IMR-90 (cell line): ENCODE data around the gene TRAK2.

ENCODE experiments used
- MAZ ChIP-seq: IDR thresholded peaks from 2 replicates; pipeline ENCODE4 v1.6.1; 2012; ENCODE audit warnings: low read depth, mild to moderate bottlenecking, low read length, improper control_type of control experiment, moderate library complexity, borderline replicate concordance
- POLR2A ChIP-seq: IDR thresholded peaks from 2 replicates; pipeline ENCODE4 v1.6.1; 2012; ENCODE audit warnings: mild to moderate bottlenecking, low read depth, low read length
- RFX5 ChIP-seq: IDR thresholded peaks from 2 replicates; pipeline ENCODE4 v1.8.0; 2012; ENCODE audit warnings: low read depth, mild to moderate bottlenecking, low read length, moderate library complexity
- SMC3 ChIP-seq: fragments of 150-350 bp; IDR thresholded peaks from 2 replicates; pipeline ENCODE4 v1.6.1; 2016; ENCODE audit warnings: low read depth, mild to moderate bottlenecking, antibody characterized with exemption, low read length, moderate library complexity
- TF ChIP-seq, protein P1 (sequence below): conservative IDR thresholded peaks from 2 replicates; pipeline ENCODE4 v1.5.1; 2012; ENCODE audit warnings: mild to moderate bottlenecking, low read depth, low read length, improper control_type of control experiment

DNA sequence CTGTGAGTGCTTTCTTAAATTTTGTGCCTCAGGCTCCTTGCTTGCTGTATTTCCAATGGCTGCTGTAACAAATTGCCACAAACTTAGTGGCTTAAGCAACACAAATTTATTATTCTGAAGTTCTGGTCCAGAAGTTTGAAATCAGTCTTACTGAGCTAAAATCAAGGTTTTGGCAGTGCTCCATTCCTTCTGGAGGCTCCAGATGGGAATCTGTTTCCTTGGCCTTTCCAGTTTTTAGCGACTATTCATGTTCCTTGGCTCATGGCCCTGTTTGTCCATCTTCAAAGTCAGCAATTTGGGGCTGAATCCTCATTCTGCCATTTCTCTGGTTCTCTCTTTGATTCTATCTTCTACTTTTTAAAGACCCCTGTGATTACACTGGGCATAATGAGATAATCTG lies 32.1 kb upstream of the TRAK2 start:
- TF ChIP-seq, protein P1, sequence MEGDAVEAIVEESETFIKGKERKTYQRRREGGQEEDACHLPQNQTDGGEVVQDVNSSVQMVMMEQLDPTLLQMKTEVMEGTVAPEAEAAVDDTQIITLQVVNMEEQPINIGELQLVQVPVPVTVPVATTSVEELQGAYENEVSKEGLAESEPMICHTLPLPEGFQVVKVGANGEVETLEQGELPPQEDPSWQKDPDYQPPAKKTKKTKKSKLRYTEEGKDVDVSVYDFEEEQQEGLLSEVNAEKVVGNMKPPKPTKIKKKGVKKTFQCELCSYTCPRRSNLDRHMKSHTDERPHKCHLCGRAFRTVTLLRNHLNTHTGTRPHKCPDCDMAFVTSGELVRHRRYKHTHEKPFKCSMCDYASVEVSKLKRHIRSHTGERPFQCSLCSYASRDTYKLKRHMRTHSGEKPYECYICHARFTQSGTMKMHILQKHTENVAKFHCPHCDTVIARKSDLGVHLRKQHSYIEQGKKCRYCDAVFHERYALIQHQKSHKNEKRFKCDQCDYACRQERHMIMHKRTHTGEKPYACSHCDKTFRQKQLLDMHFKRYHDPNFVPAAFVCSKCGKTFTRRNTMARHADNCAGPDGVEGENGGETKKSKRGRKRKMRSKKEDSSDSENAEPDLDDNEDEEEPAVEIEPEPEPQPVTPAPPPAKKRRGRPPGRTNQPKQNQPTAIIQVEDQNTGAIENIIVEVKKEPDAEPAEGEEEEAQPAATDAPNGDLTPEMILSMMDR: no peak
- TF ChIP-seq SMC3 (no peak), POLR2A (no peak), RFX5 (no peak), MAZ (no peak)
